SK-N-MC (cell line): ENCODE data around the gene LRRC10B.

Experiments
- EZH2 ChIP-seq: fragments of 200-600 bp; sonication (generic); IDR thresholded peaks from one replicate; pipeline ENCODE4 v1.6.1; 2017; ENCODE audit warnings: antibody characterized with exemption
- FOXP2 ChIP-seq: optimal IDR thresholded peaks from 2 replicates; pipeline ENCODE3; 2011; ENCODE audit warnings: mild to moderate bottlenecking, moderate library complexity; ENCODE audit not compliant: insufficient read depth; ENCODE audit errors: extremely low read length, control extremely low read depth
- POLR2AphosphoS5 ChIP-seq: IDR thresholded peaks from 2 replicates; pipeline ENCODE4 v1.6.1; 2012; ENCODE audit warnings: mild to moderate bottlenecking, low read depth, low read length, borderline replicate concordance

GRCh38 chr11:61494381-61494961 lies 14.1 kb upstream of the LRRC10B start:
- TF ChIP-seq POLR2AphosphoS5 (no peak), EZH2 (no peak), FOXP2 (no peak)
